ENCODE measurements around the gene TNXB. TPM values are rescaled to one million over a fixed set of nuclear protein-coding genes. Genes with fewer than 3 reads are reported as not detected.

The TNXB gene, protein sequence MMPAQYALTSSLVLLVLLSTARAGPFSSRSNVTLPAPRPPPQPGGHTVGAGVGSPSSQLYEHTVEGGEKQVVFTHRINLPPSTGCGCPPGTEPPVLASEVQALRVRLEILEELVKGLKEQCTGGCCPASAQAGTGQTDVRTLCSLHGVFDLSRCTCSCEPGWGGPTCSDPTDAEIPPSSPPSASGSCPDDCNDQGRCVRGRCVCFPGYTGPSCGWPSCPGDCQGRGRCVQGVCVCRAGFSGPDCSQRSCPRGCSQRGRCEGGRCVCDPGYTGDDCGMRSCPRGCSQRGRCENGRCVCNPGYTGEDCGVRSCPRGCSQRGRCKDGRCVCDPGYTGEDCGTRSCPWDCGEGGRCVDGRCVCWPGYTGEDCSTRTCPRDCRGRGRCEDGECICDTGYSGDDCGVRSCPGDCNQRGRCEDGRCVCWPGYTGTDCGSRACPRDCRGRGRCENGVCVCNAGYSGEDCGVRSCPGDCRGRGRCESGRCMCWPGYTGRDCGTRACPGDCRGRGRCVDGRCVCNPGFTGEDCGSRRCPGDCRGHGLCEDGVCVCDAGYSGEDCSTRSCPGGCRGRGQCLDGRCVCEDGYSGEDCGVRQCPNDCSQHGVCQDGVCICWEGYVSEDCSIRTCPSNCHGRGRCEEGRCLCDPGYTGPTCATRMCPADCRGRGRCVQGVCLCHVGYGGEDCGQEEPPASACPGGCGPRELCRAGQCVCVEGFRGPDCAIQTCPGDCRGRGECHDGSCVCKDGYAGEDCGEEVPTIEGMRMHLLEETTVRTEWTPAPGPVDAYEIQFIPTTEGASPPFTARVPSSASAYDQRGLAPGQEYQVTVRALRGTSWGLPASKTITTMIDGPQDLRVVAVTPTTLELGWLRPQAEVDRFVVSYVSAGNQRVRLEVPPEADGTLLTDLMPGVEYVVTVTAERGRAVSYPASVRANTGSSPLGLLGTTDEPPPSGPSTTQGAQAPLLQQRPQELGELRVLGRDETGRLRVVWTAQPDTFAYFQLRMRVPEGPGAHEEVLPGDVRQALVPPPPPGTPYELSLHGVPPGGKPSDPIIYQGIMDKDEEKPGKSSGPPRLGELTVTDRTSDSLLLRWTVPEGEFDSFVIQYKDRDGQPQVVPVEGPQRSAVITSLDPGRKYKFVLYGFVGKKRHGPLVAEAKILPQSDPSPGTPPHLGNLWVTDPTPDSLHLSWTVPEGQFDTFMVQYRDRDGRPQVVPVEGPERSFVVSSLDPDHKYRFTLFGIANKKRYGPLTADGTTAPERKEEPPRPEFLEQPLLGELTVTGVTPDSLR (N-terminal part only)
- total RNA-seq: 10 to 100 TPM; 44.8 to 78.4 TPM
- 10 to 100 TPM; 10.0 to 22.9 (median 15.5) TPM for polyA plus RNA-seq (ENCODE audit: insufficient read length in 6 of 6)
- long read RNA-seq, donor 1: 0 reads
- long read RNA-seq, donor 2, partial matches to known transcripts: 0 of 1 reads
- long read RNA-seq, donor 2, other reads (novel, unspliced or antisense): 0 of 1 reads
- long read RNA-seq, donor 3: 0 reads
- long read RNA-seq, donor 4, partial matches to known transcripts: 1 of 1 reads
- long read RNA-seq, donor 4, other reads (novel, unspliced or antisense): 0 of 1 reads
- long read RNA-seq, donor 5: 0 reads
- long read RNA-seq, donor 6, partial matches to known transcripts: 0 of 1 reads
- long read RNA-seq, donor 6, other reads (novel, unspliced or antisense): 0 of 1 reads
- long read RNA-seq, donor 7, partial matches to known transcripts: 0 of 1 reads
- long read RNA-seq, donor 7, other reads (novel, unspliced or antisense): 0 of 1 reads
- long read RNA-seq, donor 8, partial matches to known transcripts: 0 of 1 reads
- long read RNA-seq, donor 8, other reads (novel, unspliced or antisense): 0 of 1 reads
- long read RNA-seq, donor 9: 0 reads
- long read RNA-seq, donor 10, partial matches to known transcripts: 1 of 2 reads
- long read RNA-seq, donor 10, other reads (novel, unspliced or antisense): 0 of 2 reads
- long read RNA-seq, donor 11, partial matches to known transcripts: 0 of 1 reads
- long read RNA-seq, donor 11, other reads (novel, unspliced or antisense): 0 of 1 reads
- long read RNA-seq, donor 12, partial matches to known transcripts: 25 of 25 reads
- long read RNA-seq, donor 12, other reads (novel, unspliced or antisense): 0 of 25 reads

DNA sequence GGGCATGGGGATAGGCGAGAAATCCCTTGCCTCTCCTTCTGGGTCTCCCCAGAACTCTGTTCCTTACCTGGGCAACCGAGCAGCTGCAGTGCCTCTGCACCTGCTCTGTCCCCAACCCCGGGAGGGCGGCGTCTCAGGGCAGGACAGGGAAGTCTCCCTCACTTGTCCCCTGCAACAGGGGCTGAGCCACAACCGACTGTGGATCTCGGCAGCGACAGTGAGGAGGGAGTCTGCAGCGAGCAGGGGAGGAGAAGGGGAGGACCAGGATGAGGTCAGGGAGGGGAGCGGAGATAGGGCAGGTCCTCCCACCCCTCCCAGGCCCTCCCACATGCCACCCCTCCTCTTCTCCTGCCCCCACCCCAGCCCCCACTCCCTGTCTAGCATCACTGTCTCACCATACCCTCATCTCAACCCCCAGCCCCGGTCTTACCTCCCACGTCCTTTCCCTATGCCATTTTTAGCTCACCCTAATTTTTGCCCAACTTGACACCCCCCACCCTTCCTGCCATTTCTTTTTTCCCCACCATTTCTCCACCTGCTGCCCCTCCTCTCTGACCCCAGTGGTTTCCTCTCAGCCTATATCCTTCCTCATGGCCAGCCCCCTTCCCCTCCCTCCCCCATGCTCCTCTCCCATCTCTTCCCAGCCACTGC, at the start of gene TNXB:
Gene TNXB, minus strand, starts transcription at position 225 of the 651 bp plus-strand sequence. CDS start 11,140 bp downstream, outside the sequence.
- H3K27ac ChIP-seq: peak within 1 kb of the TSS; percentile 66 to 77
- H3K9me3 ChIP-seq: no peaks in the 10 kb centered on the region
- TF ChIP-seq CTCF (IDR thresholded peaks at IDR 0.05): no peak
- intact Hi-C loops (cut with DNase I): no loop called here
- peaks cover 0 to 5% of the 10 kb centered on the region in 2 donors for H3K36me3 ChIP-seq
- peak within 1 kb of the TSS; percentile 21 to 40 for H3K4me3 ChIP-seq
- H3K27me3 ChIP-seq: peaks cover 0 to 42% of the 10 kb centered on the region in 2 donors
- peak; percentile 5 for ATAC-seq
- peaks cover 18 to 51% of the 10 kb centered on the region in 2 donors for H3K4me1 ChIP-seq
- no peak for DNase-seq

DNA sequence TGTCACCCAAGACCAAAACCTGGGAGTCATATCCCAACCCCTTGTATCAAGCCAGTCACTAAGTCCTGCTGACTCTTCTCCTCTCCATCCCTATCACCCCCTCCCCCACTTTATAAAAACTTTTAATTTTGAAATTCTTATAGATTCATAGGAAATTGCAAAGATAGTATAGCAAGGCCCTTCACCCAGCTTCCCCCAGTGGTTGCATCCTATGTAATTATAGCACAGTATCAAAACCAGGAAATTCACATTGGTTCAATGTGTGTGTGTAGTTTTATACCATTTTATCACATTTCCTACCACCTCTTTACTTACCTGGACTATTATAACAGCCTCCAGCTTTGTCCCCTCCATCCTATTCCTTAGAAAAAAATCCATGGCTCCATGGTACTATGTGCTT, 48.9 kb upstream of the TNXB start:
- Histone ChIP-seq H3K9me3 (no peaks in the 10 kb centered on the region), H3K27me3 (peaks cover 3 to 43% of the 10 kb centered on the region in 2 donors), H3K4me3 (no peak overlapping the region), H3K36me3 (peaks cover 0 to 14% of the 10 kb centered on the region in 2 donors), H3K27ac (no peak overlapping the region), H3K4me1 (peaks cover 10 to 23% of the 10 kb centered on the region in 2 donors)
- intact Hi-C loops (cut with DNase I): no loop called here
- TF ChIP-seq CTCF (IDR thresholded peaks at IDR 0.05): no peak
- ATAC-seq (no peak), DNase-seq (no peak)

GRCh38 chr6:32156891-32157290, 47.8 kb upstream of the TNXB start:
- no peak for ATAC-seq
- TF ChIP-seq CTCF (IDR thresholded peaks at IDR 0.05): no peak
- no peak for DNase-seq
- Histone ChIP-seq H3K4me3 (no peak overlapping the region), H3K27me3 (peaks cover 7 to 54% of the 10 kb centered on the region in 2 donors), H3K36me3 (peaks cover 0 to 14% of the 10 kb centered on the region in 2 donors), H3K4me1 (peaks cover 15 to 34% of the 10 kb centered on the region in 2 donors), H3K27ac (no peak overlapping the region), H3K9me3 (no peaks in the 10 kb centered on the region)
- intact Hi-C loops (cut with DNase I): no loop called here

Data from left lung (tissue), 14 donors.